ENCODE measurements around the gene MARS2. TPM values are rescaled to one million over a fixed set of nuclear protein-coding genes. Genes with fewer than 3 reads are reported as not detected.
"Not testable (repeated sequence)": the region's sequence is repeated elsewhere in the genome, so short reads cannot be mapped to it uniquely, and the experiment has no call there.

The MARS2 gene
- total and polyA plus RNA-seq, 4 donors, result 1.9 to 7.2 (median 5.6) TPM

GRCh38 chr2:197708331-197708730 is 3.2 kb downstream of the MARS2 start:
- TF ChIP-seq, protein P1, sequence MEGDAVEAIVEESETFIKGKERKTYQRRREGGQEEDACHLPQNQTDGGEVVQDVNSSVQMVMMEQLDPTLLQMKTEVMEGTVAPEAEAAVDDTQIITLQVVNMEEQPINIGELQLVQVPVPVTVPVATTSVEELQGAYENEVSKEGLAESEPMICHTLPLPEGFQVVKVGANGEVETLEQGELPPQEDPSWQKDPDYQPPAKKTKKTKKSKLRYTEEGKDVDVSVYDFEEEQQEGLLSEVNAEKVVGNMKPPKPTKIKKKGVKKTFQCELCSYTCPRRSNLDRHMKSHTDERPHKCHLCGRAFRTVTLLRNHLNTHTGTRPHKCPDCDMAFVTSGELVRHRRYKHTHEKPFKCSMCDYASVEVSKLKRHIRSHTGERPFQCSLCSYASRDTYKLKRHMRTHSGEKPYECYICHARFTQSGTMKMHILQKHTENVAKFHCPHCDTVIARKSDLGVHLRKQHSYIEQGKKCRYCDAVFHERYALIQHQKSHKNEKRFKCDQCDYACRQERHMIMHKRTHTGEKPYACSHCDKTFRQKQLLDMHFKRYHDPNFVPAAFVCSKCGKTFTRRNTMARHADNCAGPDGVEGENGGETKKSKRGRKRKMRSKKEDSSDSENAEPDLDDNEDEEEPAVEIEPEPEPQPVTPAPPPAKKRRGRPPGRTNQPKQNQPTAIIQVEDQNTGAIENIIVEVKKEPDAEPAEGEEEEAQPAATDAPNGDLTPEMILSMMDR (IDR thresholded peaks at IDR 0.05; ENCODE audit: control extremely low read depth, extremely low read depth), result no peak
- H3K4me1 ChIP-seq (ENCODE audit: control insufficient read depth in 5 of 5, insufficient read depth in 5 of 5, low read length in 5 of 5), result peaks cover 9 to 28% (median 11%) of the 10 kb centered on the region in 5 donors
- peaks cover 0 to 4% (median under 1%) of the 10 kb centered on the region in 4 donors for H3K36me3 ChIP-seq (ENCODE audit: control insufficient read depth in 4 of 4, insufficient read depth in 4 of 4, low read length in 4 of 4)
- ATAC-seq (ENCODE audit: insufficient read depth, low FRiP score) (no peak), DNase-seq (no peak)
- H3K27me3 ChIP-seq (ENCODE audit: control insufficient read depth in 3 of 3, insufficient read depth in 3 of 3, low read length in 2 of 3), result no peaks in the 10 kb centered on the region
- no peak overlapping the region for H3K9ac ChIP-seq (ENCODE audit: insufficient read depth in 1 of 2, low read length in 2 of 2)
- WGBS, 2 donors, result 51 to 55% methylated on average over 2 of the region's 2 CpGs
- H3K9me3 ChIP-seq (ENCODE audit: control insufficient read depth in 4 of 4, insufficient read depth in 3 of 4, low read length in 3 of 4), result peaks cover 0 to 2% (median 0%) of the 10 kb centered on the region in 4 donors
- H3K4me3 ChIP-seq, result no peak overlapping the region
- H3K27ac ChIP-seq (ENCODE audit: low read depth in 1 of 2, low read length in 1 of 2), result no peak overlapping the region

DNA sequence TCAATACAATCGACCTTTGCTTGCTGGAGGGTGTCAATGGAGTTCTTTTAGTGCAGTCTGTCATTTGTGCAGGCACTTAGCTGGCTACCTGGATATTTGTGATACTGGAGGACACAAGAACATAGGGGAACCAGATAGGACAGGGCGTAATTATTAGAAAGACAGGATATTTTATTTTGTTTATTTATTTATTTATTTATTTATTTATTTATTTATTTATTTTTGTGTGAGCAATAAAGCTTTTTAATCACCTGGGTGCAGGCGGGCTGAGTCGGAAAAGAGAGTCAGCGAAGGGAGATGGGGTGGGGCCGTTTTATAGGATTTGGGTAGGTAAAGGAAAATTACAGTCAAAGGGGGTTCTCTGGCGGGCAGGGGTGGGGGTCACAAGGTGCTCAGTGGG is 4.0 kb downstream of the MARS2 start:
- H3K27ac ChIP-seq (ENCODE audit: low read depth in 1 of 2, low read length in 1 of 2); H3K9ac ChIP-seq (ENCODE audit: insufficient read depth in 1 of 2, low read length in 2 of 2); ATAC-seq (ENCODE audit: insufficient read depth, low FRiP score); H3K27me3 ChIP-seq (ENCODE audit: control insufficient read depth in 3 of 3, insufficient read depth in 3 of 3, low read length in 2 of 3); DNase-seq; H3K4me3 ChIP-seq; H3K9me3 ChIP-seq (ENCODE audit: control insufficient read depth in 4 of 4, insufficient read depth in 3 of 4, low read length in 3 of 4); H3K36me3 ChIP-seq (ENCODE audit: control insufficient read depth in 4 of 4, insufficient read depth in 4 of 4, low read length in 4 of 4): not testable (repeated sequence)
- WGBS, 2 donors, result 94 to 96% methylated on average over 7 of the region's 7 CpGs
- H3K4me1 ChIP-seq (ENCODE audit: control insufficient read depth in 5 of 5, insufficient read depth in 5 of 5, low read length in 5 of 5), result peaks cover 9 to 28% (median 11%) of the 10 kb centered on the region in 5 donors

- H3K36me3 ChIP-seq (ENCODE audit: control insufficient read depth in 4 of 4, insufficient read depth in 4 of 4, low read length in 4 of 4), result peaks cover 0 to 4% (median under 1%) of the 10 kb centered on the region in 4 donors
- no peak overlapping the region for H3K27ac ChIP-seq (ENCODE audit: low read depth in 1 of 2, low read length in 1 of 2)
- no peak overlapping the region for H3K9ac ChIP-seq (ENCODE audit: insufficient read depth in 1 of 2, low read length in 2 of 2)
- H3K9me3 ChIP-seq (ENCODE audit: control insufficient read depth in 4 of 4, insufficient read depth in 3 of 4, low read length in 3 of 4), result no peaks in the 10 kb centered on the region
- H3K4me3 ChIP-seq, result no peak overlapping the region
- TF ChIP-seq, protein P1 (IDR thresholded peaks at IDR 0.05; ENCODE audit: control extremely low read depth, extremely low read depth), result no peak
- no peak for ATAC-seq (ENCODE audit: insufficient read depth, low FRiP score)
- DNase-seq, result no peak
- H3K27me3 ChIP-seq (ENCODE audit: control insufficient read depth in 3 of 3, insufficient read depth in 3 of 3, low read length in 2 of 3), result no peaks in the 10 kb centered on the region
- H3K4me1 ChIP-seq (ENCODE audit: control insufficient read depth in 5 of 5, insufficient read depth in 5 of 5, low read length in 5 of 5), result peaks cover 9 to 23% (median 11%) of the 10 kb centered on the region in 5 donors
These were observed 5.4 kb downstream of the MARS2 start for GRCh38 chr2:197710424-197711042.

DNA sequence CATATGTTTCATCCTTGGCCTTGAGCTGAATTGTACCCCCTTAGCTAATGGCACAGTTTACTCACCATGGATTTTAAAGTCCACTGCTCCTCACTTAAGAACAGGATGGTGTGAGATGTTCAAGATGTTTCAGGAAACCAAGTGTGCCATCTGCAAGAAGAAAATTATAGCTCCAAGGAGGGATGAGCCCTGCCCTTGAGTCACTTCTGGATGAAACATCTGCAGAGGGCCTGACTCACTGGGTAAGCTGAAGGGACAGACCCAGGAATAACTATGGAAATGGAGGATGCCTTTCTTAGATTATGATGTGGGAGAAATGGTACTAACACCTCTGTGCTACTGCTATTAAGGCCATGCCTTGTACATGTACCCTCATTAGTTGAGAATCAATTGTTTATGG is 6.4 kb downstream of the MARS2 start:
- Histone ChIP-seq H3K9ac (ENCODE audit: insufficient read depth in 1 of 2, low read length in 2 of 2) (no peak overlapping the region), H3K36me3 (ENCODE audit: control insufficient read depth in 4 of 4, insufficient read depth in 4 of 4, low read length in 4 of 4) (peaks cover 0 to 4% (median under 1%) of the 10 kb centered on the region in 4 donors), H3K4me3 (no peak overlapping the region), H3K27me3 (ENCODE audit: control insufficient read depth in 3 of 3, insufficient read depth in 3 of 3, low read length in 2 of 3) (no peaks in the 10 kb centered on the region), H3K9me3 (ENCODE audit: control insufficient read depth in 4 of 4, insufficient read depth in 3 of 4, low read length in 3 of 4) (no peaks in the 10 kb centered on the region), H3K4me1 (ENCODE audit: control insufficient read depth in 5 of 5, insufficient read depth in 5 of 5, low read length in 5 of 5) (peaks cover 4 to 17% (median 7%) of the 10 kb centered on the region in 5 donors), H3K27ac (ENCODE audit: low read depth in 1 of 2, low read length in 1 of 2) (no peak overlapping the region)
- ATAC-seq (ENCODE audit: insufficient read depth, low FRiP score) (no peak), DNase-seq (no peak)
- TF ChIP-seq, protein P1 (IDR thresholded peaks at IDR 0.05; ENCODE audit: control extremely low read depth, extremely low read depth), result no peak
